Epidermal melanocyte (primary cell): ENCODE measurements around the gene GSK3B.
"Not testable (repeated sequence)": the region's sequence is repeated elsewhere in the genome, so short reads cannot be mapped to it uniquely, and the experiment has no call there.

Source experiments
- DNase-seq: peaks from one replicate; pipeline ENCODE4 v3.0.0; 2011; ENCODE audit warnings: low spot score; ENCODE audit not compliant: insufficient read length

The GSK3B gene

GRCh38 chr3:119944091-119944490 lies 150.2 kb downstream of the GSK3B start:
- DNase-seq, result no peak

- no peak for DNase-seq
Observed at GRCh38 chr3:119939077-119939476, 155.2 kb downstream of the GSK3B start.

GRCh38 chr3:119937229-119937628 lies 157.0 kb downstream of the GSK3B start:
- no peak for DNase-seq

- no peak for DNase-seq
Observed at GRCh38 chr3:119934249-119934648, 160.0 kb downstream of the GSK3B start.

- DNase-seq, result no peak
Observed at GRCh38 chr3:119933207-119933606, 161.0 kb downstream of the GSK3B start.

- no peak for DNase-seq
Observed at GRCh38 chr3:119930286-119930685, 164.0 kb downstream of the GSK3B start.

GRCh38 chr3:119927190-119927589 lies 167.1 kb downstream of the GSK3B start:
- DNase-seq, result no peak

- DNase-seq, result no peak
Observed at GRCh38 chr3:119924111-119925094, 169.8 kb downstream of the GSK3B start.

GRCh38 chr3:119918992-119919933 lies 175.0 kb downstream of the GSK3B start:
- DNase-seq, result no peak

- DNase-seq, result no peak
Observed at GRCh38 chr3:119913021-119913420, 181.2 kb downstream of the GSK3B start.

- no peak for DNase-seq
Observed at GRCh38 chr3:119912220-119912619, 182.0 kb downstream of the GSK3B start.

GRCh38 chr3:119911748-119912147 lies 182.5 kb downstream of the GSK3B start:
- DNase-seq, result no peak

GRCh38 chr3:119902061-119902460 lies 192.2 kb downstream of the GSK3B start:
- no peak for DNase-seq

- no peak for DNase-seq
Observed at GRCh38 chr3:119901148-119901547, 193.1 kb downstream of the GSK3B start.

GRCh38 chr3:119899192-119899511 lies 195.1 kb downstream of the GSK3B start:
- DNase-seq, result no peak

GRCh38 chr3:119898478-119899191 lies 195.6 kb downstream of the GSK3B start:
- DNase-seq, result no peak

GRCh38 chr3:119894195-119894594 lies 200.1 kb downstream of the GSK3B start:
- DNase-seq, result no peak

- no peak for DNase-seq
Observed at GRCh38 chr3:119893769-119894168, 200.5 kb downstream of the GSK3B start.

- DNase-seq, result no peak
Observed at GRCh38 chr3:119891944-119892721, 202.1 kb downstream of the GSK3B start.

GRCh38 chr3:119888681-119889080 lies 205.6 kb downstream of the GSK3B start:
- DNase-seq, result not testable (repeated sequence)
